HG03135 (cell line): ENCODE data around the gene GPR45.

ENCODE experiments used
- ATAC-seq: cut with Tn5 transposase; IDR thresholded peaks from one replicate; pipeline ENCODE4 v1.9.1; 2021; ENCODE audit warnings: mild to moderate bottlenecking, moderate library complexity; ENCODE audit not compliant: unreplicated experiment

The GPR45 gene

GRCh38 chr2:105252271-105252670, 10.7 kb downstream of the GPR45 start:
- no peak for ATAC-seq

GRCh38 chr2:105254531-105255210, 13.1 kb downstream of the GPR45 start:
- ATAC-seq, result no peak

- no peak for ATAC-seq
Observed at GRCh38 chr2:105255979-105256378, 14.4 kb downstream of the GPR45 start.

DNA sequence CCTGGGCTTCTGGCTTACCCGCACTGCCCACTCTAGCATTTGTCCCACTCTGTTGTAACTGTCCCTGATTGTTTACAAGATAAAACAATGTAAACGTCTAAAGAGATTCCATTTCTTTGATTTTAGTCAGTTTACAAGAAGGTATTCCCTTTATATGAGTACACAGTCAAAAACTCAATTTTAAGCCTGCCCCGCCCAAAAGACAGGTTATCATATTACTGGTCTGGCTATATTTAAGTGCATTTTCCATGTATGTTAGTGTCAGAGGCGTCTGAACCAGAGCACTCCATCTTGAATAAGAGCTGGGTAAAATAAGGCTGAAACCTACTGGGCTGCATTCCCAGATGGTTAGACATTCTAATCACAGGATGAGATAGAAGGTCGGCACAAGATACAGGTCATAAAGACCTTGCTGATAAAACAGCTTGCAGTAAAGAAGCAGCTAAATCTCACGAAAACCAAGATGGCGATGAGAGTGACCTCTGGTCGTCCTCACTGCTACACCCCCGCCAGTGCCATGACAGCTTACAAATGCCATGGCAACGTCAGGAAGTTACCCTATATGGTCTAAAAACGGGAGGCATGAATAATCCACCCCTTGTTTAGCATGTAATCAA, 15.0 kb downstream of the GPR45 start:
- ATAC-seq, result no peak

GRCh38 chr2:105257981-105258380, 16.4 kb downstream of the GPR45 start:
- ATAC-seq, result no peak

DNA sequence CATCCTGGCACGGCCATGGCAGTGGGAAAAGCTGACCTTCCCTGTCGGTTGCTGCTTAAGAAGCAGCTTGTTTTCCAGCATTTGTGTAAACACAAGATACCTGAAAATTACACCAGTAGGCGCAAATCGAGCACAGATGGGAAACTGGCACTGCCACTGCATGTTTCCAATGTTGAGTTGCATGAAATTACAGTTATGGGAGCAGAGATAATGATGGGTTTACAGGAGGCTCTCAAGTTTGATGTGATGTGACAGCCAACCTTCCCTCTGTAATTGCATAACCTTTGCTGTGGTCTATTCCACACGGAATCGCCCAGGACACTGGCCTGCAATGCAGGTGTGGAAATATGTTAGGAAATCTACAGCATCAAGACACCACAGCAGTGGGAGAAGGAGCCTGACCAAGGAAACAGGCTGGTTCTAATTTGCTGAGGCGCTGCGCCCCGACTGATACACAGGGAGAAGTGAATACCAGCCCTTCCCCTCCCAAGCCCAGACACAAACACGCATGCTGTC, 17.4 kb downstream of the GPR45 start:
- ATAC-seq, result no peak

DNA sequence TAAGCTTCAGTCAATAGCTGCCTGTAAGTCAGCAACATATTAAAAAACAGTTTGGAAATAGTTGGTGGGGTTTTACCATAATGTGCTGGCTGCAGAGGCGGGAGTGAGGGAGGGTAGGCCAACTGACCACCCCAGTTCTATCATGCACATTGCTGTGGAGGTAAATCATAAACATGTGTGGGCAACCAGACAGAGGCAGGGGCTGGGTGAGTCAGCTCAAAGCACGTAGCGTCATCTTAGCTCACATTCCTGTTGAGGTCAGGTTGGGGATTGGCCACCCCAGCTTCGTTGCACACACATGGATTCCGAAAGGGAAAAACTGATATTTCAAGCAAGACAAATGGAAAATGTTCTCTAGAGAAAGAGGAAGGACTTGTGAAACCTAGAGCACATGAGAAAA, 19.5 kb downstream of the GPR45 start:
- ATAC-seq, result no peak

- no peak for ATAC-seq
Observed at GRCh38 chr2:105262651-105263091, 21.1 kb downstream of the GPR45 start.

GRCh38 chr2:105269426-105269825, 27.9 kb downstream of the GPR45 start:
- ATAC-seq, result no peak

GRCh38 chr2:105271393-105272045, 30.0 kb downstream of the GPR45 start:
- ATAC-seq, result no peak

DNA sequence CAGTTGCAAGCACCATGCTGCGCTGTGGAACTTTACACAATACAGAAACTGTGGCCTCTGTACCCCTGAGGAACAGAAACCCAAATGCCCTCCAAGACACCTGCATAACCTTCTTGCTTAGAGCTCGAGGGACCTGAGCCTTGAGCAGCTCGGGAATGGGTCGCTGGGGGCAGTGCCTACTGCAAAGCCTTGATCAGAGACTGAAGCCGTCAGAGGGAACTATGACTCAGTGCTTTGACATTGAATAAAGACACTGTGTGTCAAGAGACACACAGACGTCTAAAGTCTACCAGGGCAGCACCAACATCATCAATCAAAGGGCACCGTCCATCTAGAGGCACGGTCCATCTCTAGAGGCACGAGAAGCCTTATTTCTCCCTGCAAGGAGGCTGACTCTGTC, 30.6 kb downstream of the GPR45 start:
- ATAC-seq, result no peak

- ATAC-seq, result no peak
Observed at GRCh38 chr2:105274046-105274445, 32.5 kb downstream of the GPR45 start.

DNA sequence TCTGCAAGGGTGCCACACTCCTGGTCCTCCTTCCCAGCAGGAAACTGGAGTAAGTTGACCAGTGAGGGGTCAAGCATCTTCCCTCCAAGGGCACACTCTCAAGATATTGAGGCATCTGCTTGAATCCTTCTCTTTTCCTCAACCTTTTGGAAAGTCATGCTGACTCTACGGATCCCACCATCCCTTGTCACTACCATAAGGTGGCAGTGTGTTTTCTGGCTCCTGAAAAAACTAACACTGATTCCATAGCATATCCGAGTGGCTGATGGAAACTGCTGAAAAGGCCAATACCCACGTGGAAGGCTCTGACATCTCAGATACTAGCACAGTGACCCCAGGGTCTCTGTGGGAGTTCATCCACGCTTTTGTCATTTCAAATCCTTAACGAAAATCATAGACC, 37.1 kb downstream of the GPR45 start:
- no peak for ATAC-seq

DNA sequence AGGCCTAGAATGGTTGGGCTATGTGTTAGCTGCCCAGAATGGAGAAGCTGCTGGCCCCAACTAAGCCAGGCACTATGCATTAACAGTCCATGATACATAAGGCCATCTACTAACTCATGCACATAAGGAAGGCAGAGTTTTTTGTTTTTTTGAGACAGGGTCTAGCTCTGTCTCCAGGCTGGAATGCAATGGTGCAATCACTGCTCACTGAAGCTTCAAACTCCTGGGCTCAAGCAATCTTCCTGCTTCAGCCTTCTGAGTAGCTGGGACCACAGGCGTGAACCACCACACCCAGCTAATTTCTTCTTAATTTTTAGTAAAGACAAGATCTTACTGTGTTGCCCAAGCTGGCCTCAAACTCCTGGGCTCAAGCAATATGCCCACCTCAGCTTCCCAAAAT, 37.6 kb downstream of the GPR45 start:
- ATAC-seq, result no peak

- no peak for ATAC-seq
Observed at GRCh38 chr2:105280281-105280680, 38.7 kb downstream of the GPR45 start.

- ATAC-seq, result no peak
Observed at GRCh38 chr2:105283532-105283931, 42.0 kb downstream of the GPR45 start.

GRCh38 chr2:105287692-105288091, 46.1 kb downstream of the GPR45 start:
- no peak for ATAC-seq

GRCh38 chr2:105288133-105288532, 46.6 kb downstream of the GPR45 start:
- no peak for ATAC-seq

GRCh38 chr2:105290981-105291660, 49.6 kb downstream of the GPR45 start:
- no peak for ATAC-seq

GRCh38 chr2:105291981-105292380, 50.4 kb downstream of the GPR45 start:
- no peak for ATAC-seq
